Brain pericyte (primary cell): ENCODE measurements around the gene PARP2.
"Not testable (repeated sequence)": the region's sequence is repeated elsewhere in the genome, so short reads cannot be mapped to it uniquely, and the experiment has no call there.

ENCODE experiments used
- DNase-seq: peaks from one replicate; pipeline ENCODE4 v3.0.0-alpha.2; 2012; ENCODE audit warnings: low read depth, low spot score

PARP2 gene, protein sequence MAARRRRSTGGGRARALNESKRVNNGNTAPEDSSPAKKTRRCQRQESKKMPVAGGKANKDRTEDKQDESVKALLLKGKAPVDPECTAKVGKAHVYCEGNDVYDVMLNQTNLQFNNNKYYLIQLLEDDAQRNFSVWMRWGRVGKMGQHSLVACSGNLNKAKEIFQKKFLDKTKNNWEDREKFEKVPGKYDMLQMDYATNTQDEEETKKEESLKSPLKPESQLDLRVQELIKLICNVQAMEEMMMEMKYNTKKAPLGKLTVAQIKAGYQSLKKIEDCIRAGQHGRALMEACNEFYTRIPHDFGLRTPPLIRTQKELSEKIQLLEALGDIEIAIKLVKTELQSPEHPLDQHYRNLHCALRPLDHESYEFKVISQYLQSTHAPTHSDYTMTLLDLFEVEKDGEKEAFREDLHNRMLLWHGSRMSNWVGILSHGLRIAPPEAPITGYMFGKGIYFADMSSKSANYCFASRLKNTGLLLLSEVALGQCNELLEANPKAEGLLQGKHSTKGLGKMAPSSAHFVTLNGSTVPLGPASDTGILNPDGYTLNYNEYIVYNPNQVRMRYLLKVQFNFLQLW

DNA sequence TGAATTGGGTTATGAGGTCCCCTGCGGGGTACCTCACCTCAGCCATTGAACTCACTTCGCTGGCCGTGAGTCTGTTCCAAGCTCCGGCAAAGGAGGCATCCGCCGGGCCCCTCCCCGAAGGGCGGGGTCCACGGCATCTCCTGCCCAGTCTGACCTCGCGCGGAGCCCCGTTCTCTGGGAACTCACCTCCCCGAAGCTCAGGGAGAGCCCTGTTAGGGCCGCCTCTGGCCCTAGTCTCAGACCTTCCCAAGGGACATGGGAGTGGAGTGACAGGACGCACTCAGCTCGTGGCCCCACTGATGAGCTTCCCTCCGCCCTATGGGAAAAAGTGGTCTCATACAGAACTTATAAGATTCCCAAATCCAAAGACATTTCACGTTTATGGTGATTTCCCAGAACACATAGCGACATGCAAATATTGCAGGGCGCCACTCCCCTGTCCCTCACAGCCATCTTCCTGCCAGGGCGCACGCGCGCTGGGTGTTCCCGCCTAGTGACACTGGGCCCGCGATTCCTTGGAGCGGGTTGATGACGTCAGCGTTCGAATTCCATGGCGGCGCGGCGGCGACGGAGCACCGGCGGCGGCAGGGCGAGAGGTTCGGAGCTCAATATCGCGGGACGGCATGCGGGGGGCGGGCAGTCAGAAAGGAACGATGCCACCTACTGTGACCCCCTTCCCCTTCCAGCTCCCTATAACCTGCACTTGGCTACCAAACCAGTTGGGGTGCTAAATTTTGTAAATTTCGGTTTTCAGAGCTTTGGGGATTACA lies at the start of gene PARP2:
Gene PARP2, plus strand, starts transcription at position 544 of the 770 bp plus-strand sequence. Its CDS starts 7 bp downstream, at position 551.
- peak; percentile 99 for DNase-seq

GRCh38 chr14:20294636-20295035 lies 48.8 kb upstream of the PARP2 start:
- no peak for DNase-seq

GRCh38 chr14:20295067-20295466 lies 48.4 kb upstream of the PARP2 start:
- DNase-seq, result no peak

DNA sequence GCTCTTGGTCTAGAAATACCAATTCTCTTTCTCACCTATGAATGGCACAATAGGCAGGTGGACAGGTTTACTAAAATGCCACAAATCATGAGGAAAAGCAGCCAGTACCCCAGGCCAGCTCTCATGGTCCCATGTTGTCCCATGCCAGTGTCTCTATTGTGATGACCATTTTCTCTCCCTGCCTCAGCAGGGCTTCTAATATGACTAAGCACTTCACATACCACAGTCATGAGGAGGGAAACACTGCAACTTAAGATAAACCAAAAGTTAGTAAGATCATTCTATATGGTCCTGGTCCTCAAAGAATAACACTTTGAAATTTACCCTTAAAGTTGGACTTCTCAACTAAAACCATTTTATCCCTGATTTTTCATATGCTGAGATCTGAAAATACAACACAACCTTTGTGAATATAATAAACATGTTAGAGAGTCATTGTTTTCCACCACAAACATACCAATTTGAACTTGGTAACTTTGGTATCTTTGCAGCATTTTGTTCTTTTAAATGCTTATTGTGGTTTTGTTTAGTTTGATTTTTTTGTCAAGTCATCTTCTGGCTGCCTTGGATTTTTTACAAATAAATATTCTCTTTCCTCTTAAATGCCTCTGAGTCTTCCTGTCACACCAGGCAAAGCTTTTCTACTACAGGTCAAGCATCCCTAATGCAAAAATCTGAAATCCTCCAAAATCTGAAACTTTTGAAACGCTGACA lies 41.2 kb upstream of the PARP2 start:
- DNase-seq, result no peak

- DNase-seq, result peak; percentile 78
Observed at GRCh38 chr14:20305265-20306078, 38.0 kb upstream of the PARP2 start, which contains the start of gene TTC5. TSS of gene TTC5 (minus strand) at chr14:20305951. CDS start at chr14:20305937, 14 bp downstream.

DNA sequence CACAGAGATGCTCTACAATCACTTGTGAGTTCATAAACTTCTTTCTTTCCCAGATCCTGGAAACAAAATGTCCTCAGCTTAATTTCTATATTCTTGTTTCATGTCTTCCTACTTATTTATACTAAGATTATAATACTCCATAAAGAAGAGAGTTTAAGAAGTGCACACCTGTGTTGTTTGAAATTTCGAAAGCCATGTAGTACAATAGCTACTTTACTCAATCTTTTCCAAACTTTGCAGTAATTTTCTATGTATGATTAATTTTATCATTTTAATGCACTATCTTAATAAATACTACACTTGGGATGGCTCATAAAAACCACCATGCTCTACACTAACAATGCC lies 37.4 kb upstream of the PARP2 start:
- no peak for DNase-seq

- no peak for DNase-seq
Observed at GRCh38 chr14:20314026-20314425, 29.4 kb upstream of the PARP2 start.

DNA sequence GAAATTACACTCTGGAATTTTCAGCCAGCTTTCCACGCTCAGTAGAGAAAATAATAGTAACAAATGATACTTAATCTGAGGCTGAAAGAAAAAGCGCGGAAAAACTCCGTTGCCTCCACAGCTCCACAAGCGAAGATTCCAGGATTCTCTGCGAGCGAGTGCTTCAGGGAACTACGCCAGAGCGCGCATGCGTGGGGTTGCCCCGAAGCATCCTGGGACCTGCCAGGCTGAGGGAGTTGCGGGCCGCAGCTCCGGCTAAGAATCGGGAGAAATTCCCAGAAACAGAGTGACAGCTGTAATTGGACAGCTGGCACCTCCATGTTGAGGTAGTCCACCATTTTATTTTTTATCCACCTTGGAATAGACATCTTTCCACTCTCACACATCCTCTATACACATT lies 25.7 kb upstream of the PARP2 start:
- DNase-seq, result no peak

GRCh38 chr14:20327005-20327869 lies 16.2 kb upstream of the PARP2 start:
- no peak for DNase-seq

DNA sequence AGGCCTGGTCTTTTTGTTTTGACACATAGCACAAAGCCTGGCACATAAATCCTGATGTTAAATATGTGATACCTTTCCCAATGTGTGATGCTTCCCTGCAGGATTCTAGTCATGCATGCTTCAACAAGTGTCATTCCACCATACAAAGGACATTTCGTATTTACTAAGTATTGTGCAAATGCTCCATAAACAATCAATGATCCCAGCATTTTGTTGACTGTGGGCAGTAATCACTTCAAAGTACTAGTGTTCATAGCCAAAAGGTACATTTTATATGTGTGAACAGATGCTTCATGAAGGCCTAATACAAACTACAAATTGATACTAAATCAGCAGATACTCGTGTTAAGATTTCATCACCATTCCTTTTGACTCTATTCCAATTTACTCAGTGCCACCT lies 14.7 kb upstream of the PARP2 start:
- DNase-seq, result no peak

GRCh38 chr14:20329355-20329754 lies 14.1 kb upstream of the PARP2 start:
- DNase-seq, result no peak

DNA sequence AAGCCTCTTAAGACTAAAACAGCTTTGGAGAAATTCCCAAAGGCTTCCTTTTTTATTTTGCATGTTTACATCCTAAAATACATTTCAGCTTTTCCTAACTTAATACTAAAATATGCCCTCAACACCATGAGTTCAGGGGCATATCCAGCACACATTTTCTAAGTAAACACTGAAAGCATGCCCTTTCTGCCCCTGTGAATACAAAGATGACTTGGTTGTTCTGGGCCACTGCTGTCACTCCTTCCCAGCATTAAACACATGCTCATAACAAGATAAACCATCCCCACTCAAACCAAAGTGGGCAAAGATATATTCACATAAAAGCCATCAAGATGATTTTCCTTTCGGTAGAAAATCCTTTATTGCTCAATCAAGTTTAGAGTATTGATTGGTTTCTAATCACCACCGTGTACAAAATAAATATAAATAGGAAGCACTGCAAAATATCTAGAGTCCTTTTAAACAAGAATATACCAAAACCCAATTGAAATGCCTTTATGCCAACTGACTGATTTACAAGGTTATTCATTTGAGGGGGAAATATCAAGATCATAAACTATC lies 12.3 kb upstream of the PARP2 start:
- DNase-seq, result no peak

- no peak for DNase-seq
Observed at GRCh38 chr14:20332431-20332787, 11.0 kb upstream of the PARP2 start.

DNA sequence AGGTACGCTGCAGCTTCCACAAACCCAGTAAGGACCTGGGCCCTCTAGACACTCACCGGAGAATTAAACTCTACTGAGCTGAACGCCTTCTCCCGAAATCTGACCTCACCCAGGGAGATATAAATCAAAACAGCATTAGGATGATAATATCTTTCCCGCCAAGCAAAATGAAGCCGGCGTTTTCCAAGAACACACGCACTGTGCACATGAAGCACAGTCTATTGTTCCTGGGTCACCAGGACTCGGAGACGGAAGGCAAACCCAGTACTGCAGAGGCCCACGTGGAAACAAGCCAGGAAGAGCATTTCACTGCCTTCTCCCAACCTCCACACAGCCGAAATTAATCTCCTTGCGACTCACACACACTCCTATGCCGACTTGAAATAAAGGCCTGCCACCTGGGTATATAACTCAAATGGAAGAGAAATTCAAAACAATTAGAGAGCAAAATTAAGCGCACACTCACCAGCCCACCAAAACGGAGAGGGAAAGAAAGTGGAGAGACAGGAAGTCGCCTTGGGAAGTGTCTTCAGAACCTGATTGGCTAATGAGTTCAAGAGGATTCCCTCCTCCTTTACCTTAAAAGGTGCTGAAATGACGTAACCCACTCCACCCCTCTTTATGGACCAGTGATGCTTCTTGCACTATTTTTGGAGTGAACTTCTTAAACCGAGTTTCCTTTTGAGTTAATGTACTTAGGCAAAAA lies 10.5 kb upstream of the PARP2 start, which contains the start of gene CCNB1IP1:
Gene CCNB1IP1, minus strand, starts transcription at position 492 of the 706 bp plus-strand sequence. CDS start 16,756 bp downstream, outside the sequence.
- peak; percentile 65 for DNase-seq

DNA sequence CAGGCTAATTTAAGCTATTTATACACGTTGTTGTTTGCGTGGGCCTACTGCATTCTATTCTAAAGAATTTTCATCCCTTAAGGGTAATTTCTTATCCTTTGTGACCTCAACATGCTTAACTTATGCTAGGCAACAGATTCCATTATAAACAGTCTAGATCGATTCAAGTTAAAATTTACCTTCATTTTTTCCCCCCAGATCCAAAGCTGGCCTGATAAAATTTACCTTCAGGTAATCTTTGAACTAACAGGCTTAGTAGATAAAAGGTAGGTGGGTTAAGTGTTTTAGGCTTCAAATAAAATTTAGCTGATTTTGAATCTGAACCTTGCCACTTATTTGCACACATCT lies 10.0 kb upstream of the PARP2 start:
- DNase-seq, result no peak

DNA sequence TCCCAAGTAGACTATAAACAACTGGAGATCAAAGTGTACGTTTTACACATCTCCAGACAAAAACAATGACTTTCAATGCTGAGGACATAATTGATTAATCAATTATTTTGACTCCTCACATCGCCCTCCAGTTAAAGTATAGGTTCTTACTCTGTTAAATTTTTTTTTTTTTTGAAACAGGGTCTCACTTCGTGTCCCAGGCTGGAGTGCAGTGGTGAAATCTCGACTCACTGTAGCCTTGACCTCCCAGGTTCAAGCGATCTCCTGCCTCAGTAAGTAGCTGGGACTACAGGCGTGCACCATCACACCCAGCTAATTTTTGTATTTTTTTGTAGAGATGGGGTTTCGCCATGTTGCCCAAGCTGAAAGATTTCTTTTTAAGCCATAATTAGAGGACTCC lies 9.4 kb upstream of the PARP2 start:
- no peak for DNase-seq

DNA sequence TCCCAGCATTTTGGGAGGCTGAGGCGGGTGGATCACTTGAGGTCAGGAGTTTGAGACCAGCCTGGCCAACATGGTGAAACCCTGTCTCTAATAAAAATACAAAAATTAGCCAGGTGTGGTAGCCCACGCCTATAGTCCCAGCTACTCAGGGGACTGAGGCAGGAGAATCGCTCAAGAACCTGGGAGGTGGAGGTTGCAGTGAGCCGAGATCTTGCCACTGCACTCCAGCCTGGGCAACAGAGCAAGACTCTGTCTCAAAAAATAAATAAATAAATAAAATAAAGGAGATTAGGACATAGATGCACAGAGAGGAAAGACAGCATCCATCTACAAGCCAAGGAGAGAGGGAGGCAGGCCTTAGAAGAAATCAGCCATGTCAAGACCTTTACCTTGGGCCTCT lies 2.4 kb upstream of the PARP2 start:
- DNase-seq, result not testable (repeated sequence)

- no peak for DNase-seq
Observed at GRCh38 chr14:20341646-20342045, 1.8 kb upstream of the PARP2 start.

GRCh38 chr14:20343862-20344220 lies 406 bp downstream of the PARP2 start:
- DNase-seq, result no peak
